NCI-H345 (cell line): ENCODE measurements around the gene MED10.

ENCODE experiments used
- DNase-seq: peaks from one replicate; lab custom pipeline; 2025; lab: John Stamatoyannopoulos, UW

The MED10 gene

DNA sequence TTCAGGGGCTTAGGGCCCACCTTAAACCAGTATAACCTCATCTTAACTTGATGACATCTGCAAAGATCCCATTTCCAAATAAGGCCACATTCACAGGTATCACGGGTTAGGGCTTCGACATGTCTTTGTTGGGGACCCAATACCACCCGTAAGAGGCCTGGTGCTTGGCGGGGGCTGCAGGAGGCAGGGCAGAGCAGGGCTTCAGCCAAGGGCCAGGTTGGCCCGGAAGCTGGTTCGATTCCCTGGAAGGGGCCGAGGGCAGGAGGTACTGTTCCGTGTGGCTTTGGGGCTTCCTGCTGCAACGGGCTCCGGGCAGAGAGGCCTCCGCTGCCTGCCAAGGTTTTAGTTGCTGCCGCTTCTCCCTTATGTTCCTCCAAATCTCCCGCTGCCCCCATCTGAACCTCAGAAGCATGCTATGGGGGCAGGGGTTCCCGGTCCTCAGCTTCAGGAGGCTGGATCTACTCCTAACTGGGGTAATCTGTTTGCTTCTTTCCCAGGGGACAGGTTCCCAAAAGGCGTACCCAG is 29.8 kb downstream of the MED10 start:
- DNase-seq, result no peak

DNA sequence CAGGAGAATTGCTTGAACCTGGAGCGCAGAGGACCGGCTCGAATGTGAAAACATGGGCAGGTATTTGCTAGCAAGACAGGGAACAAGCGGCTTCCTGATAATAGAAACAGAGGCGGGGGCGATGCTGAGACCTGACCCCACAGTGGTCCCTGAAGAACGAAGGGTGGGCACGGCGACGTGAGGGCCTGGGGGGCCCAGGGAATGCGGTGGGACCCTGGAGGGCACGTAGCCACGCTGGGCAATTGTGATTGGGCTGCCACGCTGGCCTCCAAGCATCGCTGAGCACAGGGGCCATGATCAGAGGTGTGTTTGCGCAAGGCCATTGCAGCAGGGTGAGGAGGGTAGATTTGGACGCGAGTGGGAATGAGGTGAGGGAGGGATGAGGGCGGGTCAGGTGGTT is 30.7 kb downstream of the MED10 start:
- no peak for DNase-seq

DNA sequence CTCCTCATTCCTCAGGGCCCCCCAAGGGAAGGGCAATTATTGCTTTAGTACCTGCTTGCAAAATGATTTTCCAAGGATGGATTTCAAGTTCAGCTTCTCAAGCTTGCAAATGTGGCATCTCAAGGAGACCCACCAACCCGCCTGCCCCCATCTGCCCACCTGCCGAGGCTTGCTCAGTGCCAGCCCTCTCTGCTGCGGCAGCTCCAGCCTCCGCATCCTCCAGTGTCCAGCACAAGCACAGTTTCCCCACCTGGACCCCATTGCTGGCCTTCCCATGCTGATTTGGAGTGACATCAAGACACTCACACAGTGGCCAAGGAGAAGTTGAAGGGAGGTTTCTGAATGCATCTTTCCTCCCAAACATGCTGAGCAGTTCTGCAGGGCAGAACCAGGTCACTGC is 31.2 kb downstream of the MED10 start:
- DNase-seq, result no peak

- no peak for DNase-seq
Measured at GRCh38 chr5:6344593-6344989, 33.8 kb downstream of the MED10 start.

GRCh38 chr5:6343951-6344592 is 34.3 kb downstream of the MED10 start:
- DNase-seq, result no peak

- DNase-seq, result peak; percentile 92
Measured at GRCh38 chr5:6342689-6343315, 35.5 kb downstream of the MED10 start.

- no peak for DNase-seq
Measured at GRCh38 chr5:6340100-6340499, 38.2 kb downstream of the MED10 start.

- DNase-seq, result no peak
Measured at GRCh38 chr5:6338871-6339270, 39.5 kb downstream of the MED10 start.

DNA sequence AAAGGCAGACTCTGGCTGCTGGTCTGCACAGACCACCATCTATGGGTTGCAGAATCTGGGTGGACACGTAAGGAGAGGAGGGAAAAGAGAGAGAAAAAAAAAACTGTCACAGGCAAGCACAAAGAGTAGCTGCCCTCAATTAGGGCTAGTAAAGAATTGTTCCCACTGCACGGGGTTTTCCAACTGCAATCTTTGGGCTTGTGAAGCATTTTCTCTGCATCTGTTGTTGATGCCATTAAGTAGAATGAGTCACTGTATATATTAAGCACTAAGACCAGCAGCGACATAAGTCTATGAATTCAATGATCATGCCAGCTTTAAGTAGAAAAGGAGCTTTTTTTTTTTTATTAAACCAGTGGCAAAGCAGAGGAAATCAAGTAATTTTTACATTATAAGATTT is 40.2 kb downstream of the MED10 start:
- DNase-seq, result no peak

DNA sequence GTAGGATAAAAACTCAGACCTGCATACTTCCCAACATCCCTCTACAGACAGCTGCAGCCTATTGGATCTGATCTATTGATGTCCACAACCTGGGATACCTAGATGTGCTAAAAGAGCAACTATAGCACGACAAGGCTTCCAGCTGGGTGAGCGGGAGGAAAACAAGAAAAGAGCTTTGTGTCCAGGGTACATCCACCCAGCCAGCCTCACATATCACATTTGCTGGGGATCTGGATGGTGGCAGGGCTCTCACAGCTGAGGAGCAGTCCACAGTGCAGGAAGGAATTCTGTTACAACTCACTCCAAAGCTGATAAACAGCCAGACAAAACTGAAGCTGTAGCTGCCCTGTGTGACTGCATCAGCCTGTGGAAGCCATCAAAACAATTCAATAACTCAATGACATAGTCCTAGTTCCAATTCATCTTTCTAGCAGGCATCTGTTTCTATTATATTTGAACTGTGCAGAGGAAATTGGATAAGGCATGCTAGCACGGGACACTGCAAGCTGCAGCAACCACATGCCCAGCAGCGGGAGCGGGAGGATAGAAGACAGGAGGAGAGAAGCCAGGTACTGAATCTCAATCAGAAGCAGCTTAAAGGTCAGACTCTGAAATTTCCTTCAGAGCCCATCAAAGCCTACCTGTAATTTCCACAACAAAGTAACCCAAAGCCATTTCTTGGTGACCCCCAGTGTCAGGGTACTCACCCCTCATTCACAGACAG is 45.0 kb downstream of the MED10 start:
- DNase-seq, result no peak

- no peak for DNase-seq
Measured at GRCh38 chr5:6328173-6328572, 50.2 kb downstream of the MED10 start.

GRCh38 chr5:6326776-6327175 is 51.6 kb downstream of the MED10 start:
- DNase-seq, result no peak

DNA sequence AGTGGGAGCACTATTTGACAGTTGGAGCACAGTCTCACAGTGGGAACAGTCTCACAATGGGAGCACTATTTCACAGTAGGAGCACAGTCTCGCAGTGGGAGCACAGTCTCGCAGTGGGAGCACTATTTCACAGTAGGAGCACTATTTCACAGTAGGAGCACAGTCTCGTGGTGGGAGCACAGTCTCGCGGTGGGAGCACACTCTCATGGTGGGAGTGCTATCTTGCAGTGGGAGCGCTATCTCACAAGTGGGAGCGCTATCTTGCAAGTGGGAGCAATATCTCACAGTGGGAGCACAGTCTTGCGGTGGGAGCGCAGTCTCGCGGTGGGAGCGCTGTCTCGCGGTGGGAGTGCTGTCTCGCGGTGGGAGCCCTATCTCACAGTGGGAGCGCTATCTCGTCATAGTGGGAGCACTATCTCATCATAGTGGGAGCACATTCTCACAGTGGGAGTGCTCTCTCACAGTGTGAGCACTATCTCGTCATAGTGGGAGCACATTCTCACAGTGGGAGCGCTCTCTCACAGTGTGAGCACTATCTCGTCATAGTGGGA is 56.1 kb downstream of the MED10 start:
- no peak for DNase-seq
